Ascending aorta (tissue), 2 donors: Measurements from ENCODE around the gene CDH23. TPM values are rescaled to one million over a fixed set of nuclear protein-coding genes. Genes with fewer than 3 reads are reported as not detected.

Source experiments
- DNase-seq, 2 donors: peaks; one replicate each; pipeline ENCODE4 v3.0.0-alpha.2; 2019; ENCODE audit warnings: low spot score in 2 of 2
- H3K27ac ChIP-seq, 2 donors: fragments of 200-600 bp; sonication (generic); one replicate each; pipeline ENCODE4 v1.5.1; 2016 to 2017; ENCODE audit warnings: mild to moderate bottlenecking in 1 of 2
- H3K27me3 ChIP-seq: fragments of 200-600 bp; sonication (generic); one replicate; pipeline ENCODE4 v1.5.1; 2017
- H3K36me3 ChIP-seq, 2 donors: fragments of 200-600 bp; sonication (generic); one replicate each; pipeline ENCODE4 v1.5.1; 2016
- H3K4me1 ChIP-seq, 2 donors: fragments of 200-600 bp; sonication (generic); one replicate each; pipeline ENCODE4 v1.5.1; 2016 to 2017; ENCODE audit warnings: mild to moderate bottlenecking in 1 of 2
- H3K4me3 ChIP-seq, 2 donors: fragments of 200-600 bp; sonication (generic); one replicate each; pipeline ENCODE4 v1.5.1; 2016 to 2017; ENCODE audit warnings: mild to moderate bottlenecking in 1 of 2
- H3K9me3 ChIP-seq, 2 donors: fragments of 200-600 bp; sonication (generic); one replicate each; pipeline ENCODE4 v1.5.1; 2016
- CTCF ChIP-seq, 3 experiments: fragments of 200-600 bp in 2 of 3; fragments of 450-650 bp in 1 of 3; sonication (generic) in 2 of 3; IDR thresholded peaks; one replicate each; pipeline ENCODE4 v1.5.1; 2016 to 2019; ENCODE audit warnings: antibody characterized with exemption in 3 of 3, mild to moderate bottlenecking in 1 of 3, moderate library complexity in 1 of 3
- intact Hi-C: fragments of 100-400 bp; cut with DNase I; formaldehyde crosslinking; loops from one replicate; pipeline ENCODE4 v1.15.1; 2023
- total RNA-seq: library from RNA; depleted of rRNA; stranded (reverse); fragments of >200 nt; gene quantifications from one replicate; pipeline ENCODE4 v1.1.0, GENCODE V29; 2016

The CDH23 gene
- total RNA-seq, 1 donor from 2014 or later = 40.9 TPM

- H3K27ac ChIP-seq = no peak overlapping the region
- no peak for TF ChIP-seq CTCF (IDR thresholded peaks at IDR 0.05)
- intact Hi-C loops = no loop called here
- no peaks in the 10 kb centered on the region for H3K36me3 ChIP-seq
- no peaks in the 10 kb centered on the region for H3K9me3 ChIP-seq
- peak in 1 of 2 donors; percentile 21 for DNase-seq
- H3K27me3 ChIP-seq = no peaks in the 10 kb centered on the region
- H3K4me3 ChIP-seq = no peak overlapping the region
- H3K4me1 ChIP-seq = no peaks in the 10 kb centered on the region
Observed at GRCh38 chr10:71421075-71421434, 24.3 kb downstream of the CDH23 start.

- intact Hi-C loops = no loop called here
Observed at GRCh38 chr10:71423250-71423649, 26.5 kb downstream of the CDH23 start.

GRCh38 chr10:71423901-71424300, 27.2 kb downstream of the CDH23 start:
- Histone ChIP-seq H3K27me3 (no peaks in the 10 kb centered on the region), H3K4me1 (no peaks in the 10 kb centered on the region), H3K27ac (no peak overlapping the region), H3K36me3 (no peaks in the 10 kb centered on the region), H3K4me3 (no peak overlapping the region), H3K9me3 (no peaks in the 10 kb centered on the region)
- intact Hi-C loops = no loop called here
- TF ChIP-seq CTCF (IDR thresholded peaks at IDR 0.05) = no peak
- DNase-seq = peak in 1 of 2 donors; percentile 25

More at GRCh38 chr10:71423250-71423649, 26.5 kb downstream of the CDH23 start:
- TF ChIP-seq CTCF (IDR thresholded peaks at IDR 0.05) = no peak
- Histone ChIP-seq H3K4me3 (no peak overlapping the region), H3K27ac (no peak overlapping the region), H3K36me3 (no peaks in the 10 kb centered on the region), H3K9me3 (no peaks in the 10 kb centered on the region), H3K4me1 (no peaks in the 10 kb centered on the region), H3K27me3 (no peaks in the 10 kb centered on the region)
- DNase-seq = peak in 1 of 2 donors; percentile 44

- TF ChIP-seq CTCF (IDR thresholded peaks at IDR 0.05) = no peak
- Histone ChIP-seq H3K9me3 (no peaks in the 10 kb centered on the region), H3K4me3 (no peak overlapping the region), H3K27ac (no peak overlapping the region), H3K27me3 (no peaks in the 10 kb centered on the region), H3K36me3 (no peaks in the 10 kb centered on the region), H3K4me1 (no peaks in the 10 kb centered on the region)
- intact Hi-C loops = no loop called here
- DNase-seq = peak in 1 of 2 donors; percentile 48
Observed at GRCh38 chr10:71424496-71425194, 27.9 kb downstream of the CDH23 start.

- peak in 1 of 2 donors; percentile 24 for DNase-seq
Observed at GRCh38 chr10:71426058-71426605, 29.4 kb downstream of the CDH23 start.

More at GRCh38 chr10:71426058-71426605, 29.4 kb downstream of the CDH23 start:
- Histone ChIP-seq H3K36me3 (no peaks in the 10 kb centered on the region), H3K4me1 (no peaks in the 10 kb centered on the region), H3K27me3 (no peaks in the 10 kb centered on the region), H3K9me3 (no peaks in the 10 kb centered on the region), H3K4me3 (no peak overlapping the region), H3K27ac (no peak overlapping the region)
- intact Hi-C loops = no loop called here
- no peak for TF ChIP-seq CTCF (IDR thresholded peaks at IDR 0.05)
